NCI-H345 treated with DMSO at 0.1 percent for 48 hours (cell line): ENCODE results near the gene TCHHL1.

Source experiments
- DNase-seq: peaks from one replicate; lab custom pipeline; 2025; ENCODE audit not compliant: unreplicated experiment; lab: John Stamatoyannopoulos, UW

TCHHL1 gene

DNA sequence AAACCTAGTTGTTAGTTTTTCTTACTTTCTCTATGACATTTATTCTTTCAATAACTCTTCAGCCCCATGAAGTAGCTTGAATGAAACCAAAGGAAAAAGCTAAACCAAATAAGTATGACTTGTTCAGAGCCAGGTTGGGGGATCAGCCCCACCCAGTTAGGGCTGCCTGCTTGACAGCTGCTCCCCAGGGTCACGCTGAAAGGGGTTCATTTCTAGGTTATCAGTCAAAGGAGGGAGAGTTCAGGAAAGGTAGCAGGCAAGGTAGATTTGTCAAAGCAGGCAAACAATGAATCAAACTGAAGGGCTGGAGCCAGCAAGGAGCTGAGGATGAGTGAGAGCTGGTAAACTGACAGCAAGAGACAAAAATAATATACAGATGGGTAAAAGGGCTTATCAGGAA, 49.0 kb downstream of the TCHHL1 start:
- no peak for DNase-seq

DNA sequence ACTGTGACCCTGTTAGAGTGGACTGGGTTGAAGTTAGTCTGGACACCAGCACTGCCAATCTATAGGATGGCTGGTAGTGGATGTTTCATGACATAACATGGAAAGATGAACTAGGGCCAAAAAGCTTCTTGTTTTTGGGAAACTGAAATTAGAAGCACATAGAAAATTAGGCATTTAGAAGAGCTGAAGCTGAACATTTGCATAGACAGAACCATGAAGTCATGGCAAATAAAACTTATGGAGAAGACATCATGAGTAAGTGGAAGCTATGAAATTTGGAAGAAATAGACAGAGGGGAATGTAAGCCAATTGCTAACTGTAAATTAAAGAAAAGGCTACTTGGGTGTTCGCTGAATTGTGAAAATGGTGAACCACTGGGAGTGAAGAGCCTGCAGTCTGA, 49.4 kb downstream of the TCHHL1 start:
- DNase-seq: no peak

DNA sequence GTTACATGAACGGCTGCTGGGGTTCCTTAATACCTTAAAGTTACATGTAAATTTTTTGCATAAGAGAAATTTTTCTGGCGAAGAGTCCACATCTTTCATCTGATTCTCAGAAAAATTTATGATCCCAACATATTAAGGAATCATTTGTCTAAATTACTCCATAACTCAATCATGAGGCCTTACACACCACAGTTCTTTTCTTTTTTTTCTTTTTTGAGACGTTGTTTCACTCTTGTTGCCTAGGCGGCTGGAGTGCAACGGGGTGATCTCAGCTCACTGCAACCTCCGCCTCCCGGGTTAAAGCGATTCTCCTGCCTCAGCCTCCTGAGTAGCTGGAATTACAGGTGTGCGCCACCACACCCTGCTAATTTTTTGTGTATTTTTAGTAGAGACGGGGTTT, 50.0 kb downstream of the TCHHL1 start:
- DNase-seq: no peak

DNA sequence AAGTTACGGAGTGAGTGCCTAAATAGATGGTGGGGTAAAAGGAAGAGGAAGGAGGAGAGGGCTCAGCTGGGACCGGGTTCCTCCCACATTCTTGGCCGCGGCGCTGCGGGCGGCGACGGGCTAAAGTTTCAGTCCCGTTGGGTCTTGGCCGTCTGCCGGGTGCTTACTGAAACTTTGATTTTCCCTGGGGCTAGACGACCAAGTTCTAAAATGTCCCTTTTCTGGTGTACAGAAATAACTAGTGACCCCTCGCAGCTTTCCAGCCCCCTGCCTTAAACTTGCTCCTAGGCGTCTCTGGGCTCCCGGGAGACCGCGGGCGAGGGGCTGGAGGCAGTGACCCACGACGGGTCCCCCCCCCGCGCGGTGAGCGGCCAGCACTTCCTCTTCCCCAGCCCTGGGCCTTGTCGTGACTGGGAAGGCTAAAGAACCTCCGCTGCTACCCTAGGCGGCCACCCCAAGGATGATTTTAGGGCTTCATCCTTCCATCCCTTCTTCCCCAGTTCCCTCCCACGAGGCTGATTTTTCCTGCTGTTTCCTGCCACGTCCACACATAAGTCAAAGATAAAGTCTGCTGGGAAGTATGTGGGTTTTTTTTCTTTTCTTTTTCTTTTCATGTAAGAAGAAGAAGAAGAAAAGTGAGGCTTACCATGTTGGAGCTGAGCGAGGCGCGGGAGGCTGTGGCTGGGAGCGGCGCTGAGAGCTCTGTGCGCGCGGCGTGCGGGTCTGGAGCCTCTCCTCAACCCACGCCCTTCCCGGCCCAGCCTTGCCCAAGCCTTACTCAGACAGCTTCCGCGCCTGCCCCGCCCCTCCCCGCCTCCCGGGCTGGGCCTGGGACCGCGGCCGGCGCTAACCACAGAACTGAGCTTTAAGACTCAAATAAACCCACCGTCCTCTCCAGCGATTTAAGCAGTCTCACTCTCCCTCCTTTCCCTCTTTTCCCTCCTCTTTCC, 52.3 kb downstream of the TCHHL1 start, which contains the start of gene S100A11:
Gene S100A11, minus strand, starts transcription at position 738 of the 950 bp plus-strand sequence. Its CDS starts 89 bp downstream, at position 649.
- no peak for DNase-seq

DNA sequence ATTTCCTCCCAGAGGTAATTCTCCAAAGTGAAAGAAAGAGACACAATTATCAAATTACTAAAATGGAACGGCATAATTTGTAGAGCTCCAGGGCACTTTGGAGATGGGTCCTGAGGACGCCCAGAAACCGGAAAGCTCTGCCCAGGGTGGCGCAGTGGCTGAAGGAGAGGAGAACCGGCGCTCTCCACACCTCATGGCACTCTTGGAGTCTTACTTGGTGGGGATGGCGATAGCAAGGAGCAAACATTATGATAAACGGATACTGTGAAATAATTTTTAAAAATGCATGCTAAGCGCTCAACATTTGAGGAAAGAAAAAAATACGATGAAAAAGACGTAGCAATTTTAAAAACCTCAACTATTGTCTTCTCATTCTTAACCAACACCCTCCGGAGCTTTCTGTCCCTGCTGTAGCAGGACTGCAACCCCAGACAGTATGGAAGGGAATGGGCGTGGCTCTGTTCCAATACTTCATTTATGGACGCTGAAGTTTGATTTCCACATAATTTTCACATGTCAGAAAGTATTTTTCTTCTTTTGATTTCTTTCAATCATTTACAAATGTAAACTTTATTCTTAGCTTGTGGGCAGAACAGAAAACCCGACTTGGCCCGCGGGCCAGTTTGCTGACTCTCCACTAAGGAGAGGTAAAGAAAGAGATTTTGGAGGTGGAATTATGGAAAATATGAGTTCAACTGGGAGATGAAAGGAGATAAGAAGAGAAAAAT, 53.2 kb downstream of the TCHHL1 start:
- no peak for DNase-seq

DNA sequence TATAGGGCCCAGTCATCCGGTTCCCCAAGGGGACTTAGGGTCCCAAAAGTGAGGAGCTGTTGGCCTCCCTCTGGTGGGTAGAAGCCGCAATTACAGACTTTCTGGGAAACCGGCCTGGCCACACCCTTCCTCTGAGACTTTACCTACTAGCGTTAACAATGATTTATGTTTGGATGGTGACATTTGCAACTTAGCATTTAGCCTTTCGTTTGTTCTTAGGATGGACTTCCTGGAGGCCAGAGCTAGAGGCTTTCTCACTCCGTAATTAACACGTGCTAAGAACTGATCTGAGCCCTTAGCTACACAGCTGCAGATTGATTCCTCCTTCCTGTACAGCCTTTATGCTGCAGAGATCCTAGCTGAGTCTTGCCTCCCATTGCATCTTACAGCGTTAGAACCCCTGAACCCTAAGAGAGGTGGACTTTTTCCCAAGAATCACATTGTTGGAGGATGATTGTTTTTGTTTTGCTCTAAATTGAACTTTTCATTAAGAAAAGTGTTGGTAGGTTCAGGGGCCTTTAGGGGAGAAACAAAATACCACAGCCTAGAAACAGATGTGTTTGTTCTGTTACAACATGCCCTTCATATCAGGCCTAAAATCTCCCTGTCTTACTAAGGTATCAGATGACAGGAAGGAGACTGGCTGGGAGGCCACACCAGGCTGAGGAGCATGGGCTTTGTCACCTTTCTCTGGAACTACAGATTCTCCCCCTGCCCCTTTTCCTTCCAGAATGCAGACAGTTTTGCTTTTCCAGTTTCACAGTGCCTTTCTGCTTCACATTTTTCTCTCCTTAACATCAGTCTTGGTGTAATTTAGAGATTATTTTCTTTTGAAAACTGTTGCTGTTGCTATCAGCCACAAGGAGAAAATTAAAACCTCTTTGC, 54.0 kb downstream of the TCHHL1 start:
- no peak for DNase-seq

DNA sequence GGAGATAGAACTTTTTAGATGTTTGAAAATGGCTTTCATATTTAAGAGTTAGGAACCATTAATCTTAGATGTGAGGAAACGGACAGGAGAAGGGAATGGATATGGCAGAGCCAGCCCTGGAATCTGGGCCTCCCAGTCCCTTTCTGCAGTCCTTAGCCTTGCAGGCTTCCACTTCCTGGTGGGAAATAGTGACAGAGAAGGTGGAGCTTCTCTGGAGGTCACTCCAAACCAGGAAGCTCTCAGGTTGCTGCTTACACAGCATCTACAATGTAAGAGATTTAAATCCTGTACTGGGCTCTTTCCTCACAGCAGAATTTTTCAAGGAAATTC, 54.6 kb downstream of the TCHHL1 start:
- no peak for DNase-seq
